ENCODE data around the gene HNRNPF.
"Not testable (repeated sequence)": the region's sequence is repeated elsewhere in the genome, so short reads cannot be mapped to it uniquely, and the experiment has no call there.

Gene HNRNPF

DNA sequence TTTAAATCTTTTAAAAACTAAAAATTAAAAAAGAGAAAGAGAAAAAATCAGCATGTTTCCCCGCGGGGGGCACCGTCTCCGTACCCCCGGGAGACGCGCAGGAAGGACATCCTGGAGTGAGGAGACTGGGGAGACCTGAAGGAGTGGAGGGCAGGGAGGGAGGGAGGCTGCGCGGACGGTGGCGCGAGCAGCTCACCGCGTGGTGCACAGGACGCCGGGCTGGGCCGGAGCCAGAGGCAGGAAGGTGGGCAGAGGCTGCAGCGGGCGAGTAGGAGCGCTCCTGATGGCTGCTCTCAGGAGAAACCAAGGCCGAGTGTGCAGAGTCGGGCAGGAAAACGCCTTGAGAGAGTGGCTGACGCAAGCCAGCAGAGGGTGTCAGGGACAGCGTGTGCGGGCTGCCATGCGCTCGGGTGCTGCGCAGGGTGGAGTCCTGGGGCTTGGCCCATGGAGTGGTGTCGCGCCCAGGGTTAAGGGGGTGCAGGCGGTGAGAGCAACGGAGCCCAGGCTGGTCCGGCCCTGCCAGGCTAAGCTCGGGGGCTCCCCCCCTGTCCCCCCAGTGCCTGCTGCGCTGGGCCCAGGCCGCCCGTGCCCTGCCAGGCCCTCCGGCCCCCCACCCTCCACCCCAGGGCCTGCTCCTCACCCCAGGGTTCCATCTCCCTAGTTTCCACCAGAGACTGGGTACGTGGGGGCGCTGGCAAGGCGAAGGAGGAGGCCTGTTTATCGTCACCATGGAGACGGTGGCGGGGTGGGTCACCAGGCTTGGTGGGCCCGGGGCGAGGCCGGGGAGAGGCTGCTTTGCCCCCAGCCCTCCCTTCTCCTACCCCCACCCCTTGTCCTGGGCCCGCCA, 66.5 kb downstream of the HNRNPF start:
- no peak for DNase-seq

- no peak for DNase-seq
Observed at GRCh38 chr10:43341450-43341849, 67.5 kb downstream of the HNRNPF start.

DNA sequence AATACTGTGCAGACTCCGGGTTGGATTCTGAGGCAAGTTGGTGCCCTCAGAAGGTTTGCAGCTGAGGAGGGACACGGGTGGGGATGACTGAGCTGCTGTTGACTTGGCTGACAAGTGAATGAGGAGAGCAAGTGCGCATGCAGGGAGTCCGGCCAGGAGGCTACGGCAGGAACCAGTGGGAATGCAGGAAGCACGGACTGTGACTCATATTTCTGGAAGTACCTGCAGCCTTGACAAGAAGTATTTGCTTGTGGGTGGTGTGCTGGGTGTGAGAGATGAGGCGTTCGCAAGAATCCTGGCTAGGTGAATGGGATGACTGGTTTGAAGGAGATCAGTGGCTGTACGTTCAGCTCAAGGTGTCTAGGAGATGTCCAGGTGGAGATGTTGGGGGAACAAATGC, 68.4 kb downstream of the HNRNPF start:
- DNase-seq: no peak

DNA sequence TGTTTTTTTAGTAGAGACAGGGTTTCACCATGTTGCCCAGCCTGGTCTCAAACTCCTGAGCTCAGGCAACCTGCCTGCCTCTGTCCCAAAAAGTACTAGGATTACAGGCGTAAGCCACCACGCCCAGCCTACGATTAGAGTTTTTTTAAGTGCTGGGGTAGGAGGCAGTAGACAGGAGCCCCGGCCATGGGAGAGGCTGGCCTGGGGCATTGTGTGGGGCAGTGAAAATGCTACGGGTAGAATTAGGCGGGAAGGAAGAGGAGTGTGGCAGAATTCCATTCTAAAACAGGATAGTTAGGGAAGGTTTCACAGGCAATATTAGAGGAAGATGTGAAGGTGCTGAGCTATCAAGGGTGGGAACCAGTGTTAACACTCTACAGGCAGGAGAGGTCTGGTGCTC, 68.9 kb downstream of the HNRNPF start:
- no peak for DNase-seq

GRCh38 chr10:43339136-43339535, 69.8 kb downstream of the HNRNPF start:
- no peak for DNase-seq

DNA sequence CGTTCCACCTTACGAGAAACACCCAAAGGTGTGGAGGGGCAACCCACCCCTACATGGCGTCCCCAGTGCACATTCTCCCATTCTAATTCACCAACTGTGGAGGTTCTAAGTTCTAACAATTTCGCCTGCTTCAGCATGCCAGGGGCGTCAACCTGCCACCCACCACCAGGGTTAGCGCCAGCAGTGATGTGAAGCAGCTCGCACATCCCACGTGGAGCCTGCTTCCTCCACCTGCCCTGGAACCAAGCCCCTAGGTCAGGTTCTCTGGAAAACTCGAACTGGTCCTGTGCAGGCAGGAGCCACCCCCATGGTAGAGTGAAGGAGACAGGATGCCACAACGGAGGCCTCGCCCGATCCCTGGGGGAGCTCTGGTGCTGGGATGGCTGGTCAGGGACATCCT, 70.9 kb downstream of the HNRNPF start:
- DNase-seq: no peak

DNA sequence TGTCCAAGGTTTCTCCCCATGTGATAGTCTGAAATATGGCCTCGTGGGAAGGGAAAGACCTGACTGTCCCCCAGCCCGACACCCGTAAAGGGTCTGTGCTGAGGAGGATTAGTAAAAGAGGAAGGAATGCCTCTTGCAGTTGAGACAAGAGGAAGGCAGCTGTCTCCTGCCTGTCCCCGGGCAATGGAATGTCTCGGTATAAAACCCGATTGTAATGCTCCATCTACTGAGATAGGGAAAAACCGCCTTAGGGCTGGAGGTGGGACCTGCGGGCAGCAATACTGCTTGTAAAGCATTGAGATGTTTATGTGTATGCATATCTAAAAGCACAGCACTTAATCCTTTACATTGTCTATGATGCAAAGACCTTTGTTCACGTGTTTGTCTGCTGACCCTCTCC, 71.5 kb downstream of the HNRNPF start:
- DNase-seq: not testable (repeated sequence)

GRCh38 chr10:43336641-43337318, 72.2 kb downstream of the HNRNPF start:
- DNase-seq: no peak

DNA sequence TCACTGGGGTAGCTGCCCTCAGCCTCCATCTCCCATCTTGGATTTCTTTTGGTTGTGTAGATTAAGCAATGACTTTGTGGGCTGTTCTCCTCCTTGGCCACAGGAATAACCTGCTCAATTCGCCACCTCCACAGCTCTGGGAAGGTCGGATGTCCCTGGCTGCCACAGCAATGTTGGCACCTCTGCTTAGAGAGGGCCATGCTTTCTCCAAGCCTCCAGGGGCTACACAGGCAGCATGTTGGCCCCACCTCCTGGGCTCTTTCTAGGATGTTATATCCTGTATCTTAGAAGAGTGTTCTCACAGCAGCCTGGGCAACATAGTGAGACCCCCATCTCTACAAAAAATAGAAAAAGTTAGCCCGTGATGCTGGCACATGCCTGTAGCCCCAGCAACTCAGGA, 72.9 kb downstream of the HNRNPF start:
- DNase-seq: no peak
